ENCODE measurements around the gene ALG12.

DNA sequence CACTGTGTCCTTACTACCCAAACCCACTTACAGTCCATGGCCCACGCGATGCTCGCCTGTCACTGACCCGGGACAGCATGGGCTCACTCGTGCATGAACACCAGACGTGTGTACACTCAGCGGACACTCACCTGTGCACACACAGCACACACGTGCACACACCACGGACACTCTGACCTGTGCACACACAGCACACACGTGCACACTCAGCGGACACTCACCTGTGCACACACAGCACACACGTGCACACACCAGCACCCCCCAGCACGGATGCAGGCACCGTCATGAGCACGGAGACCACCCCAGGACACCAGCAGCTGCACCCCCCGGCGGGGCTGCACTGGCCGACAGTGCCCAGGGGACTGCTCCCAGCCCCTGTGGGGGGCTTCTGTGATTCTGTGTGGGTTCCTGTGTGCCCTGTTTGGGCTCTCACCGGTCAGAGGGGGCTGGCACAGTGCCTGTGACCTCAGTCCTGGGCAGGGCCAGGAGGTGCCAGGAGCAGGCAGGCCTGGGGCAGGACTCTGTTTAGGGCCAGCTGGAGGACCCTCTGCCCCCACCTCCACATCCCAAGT lies 20.4 kb upstream of the ALG12 start:
- TF ChIP-seq, protein P1, sequence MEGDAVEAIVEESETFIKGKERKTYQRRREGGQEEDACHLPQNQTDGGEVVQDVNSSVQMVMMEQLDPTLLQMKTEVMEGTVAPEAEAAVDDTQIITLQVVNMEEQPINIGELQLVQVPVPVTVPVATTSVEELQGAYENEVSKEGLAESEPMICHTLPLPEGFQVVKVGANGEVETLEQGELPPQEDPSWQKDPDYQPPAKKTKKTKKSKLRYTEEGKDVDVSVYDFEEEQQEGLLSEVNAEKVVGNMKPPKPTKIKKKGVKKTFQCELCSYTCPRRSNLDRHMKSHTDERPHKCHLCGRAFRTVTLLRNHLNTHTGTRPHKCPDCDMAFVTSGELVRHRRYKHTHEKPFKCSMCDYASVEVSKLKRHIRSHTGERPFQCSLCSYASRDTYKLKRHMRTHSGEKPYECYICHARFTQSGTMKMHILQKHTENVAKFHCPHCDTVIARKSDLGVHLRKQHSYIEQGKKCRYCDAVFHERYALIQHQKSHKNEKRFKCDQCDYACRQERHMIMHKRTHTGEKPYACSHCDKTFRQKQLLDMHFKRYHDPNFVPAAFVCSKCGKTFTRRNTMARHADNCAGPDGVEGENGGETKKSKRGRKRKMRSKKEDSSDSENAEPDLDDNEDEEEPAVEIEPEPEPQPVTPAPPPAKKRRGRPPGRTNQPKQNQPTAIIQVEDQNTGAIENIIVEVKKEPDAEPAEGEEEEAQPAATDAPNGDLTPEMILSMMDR (IDR thresholded peaks at IDR 0.05; ENCODE audit: low read length), result no peak
- TF ChIP-seq EZH2 (optimal IDR thresholded peaks at IDR 0.05; ENCODE audit: low read depth, low read length) (no peak), EZH2phosphoT487 (IDR thresholded peaks at IDR 0.05; ENCODE audit: low read length) (no peak)
